Activated naive CD8-positive, alpha-beta T cell treated with anti-CD3 and anti-CD28 coated beads for 36 hours (primary cell): ENCODE measurements around the gene TSC1. TPM values are rescaled to one million over a fixed set of nuclear protein-coding genes. Genes with fewer than 3 reads are reported as not detected.
A peak's percentile ranks its signal among the peaks of the same experiment; 100 is the strongest.

Experiments used
- DNase-seq: peaks from one replicate; pipeline ENCODE4 v3.0.0; 2021
- H3K27ac Mint-ChIP-seq: one replicate; pipeline ENCODE4 v1.8.0; 2022; ENCODE audit warnings: mild to moderate bottlenecking, moderate library complexity, mixed read lengths
- H3K27me3 Mint-ChIP-seq: one replicate; pipeline ENCODE4 v1.8.0; 2022; ENCODE audit warnings: mild to moderate bottlenecking, mixed read lengths
- H3K36me3 Mint-ChIP-seq: one replicate; pipeline ENCODE4 v1.8.0; 2021; ENCODE audit warnings: mild to moderate bottlenecking, mixed read lengths
- H3K4me1 Mint-ChIP-seq: one replicate; pipeline ENCODE4 v1.8.0; 2021; ENCODE audit warnings: mixed read lengths
- H3K4me3 Mint-ChIP-seq: one replicate; pipeline ENCODE4 v1.8.0; 2022; ENCODE audit warnings: mild to moderate bottlenecking, moderate library complexity, mixed read lengths
- H3K9me3 Mint-ChIP-seq: one replicate; pipeline ENCODE4 v1.8.0; 2022; ENCODE audit warnings: mixed read lengths
- total RNA-seq, 2 experiments: library from RNA; stranded (reverse); gene quantifications; one replicate each; pipeline ENCODE4 v1.2.3, GENCODE V29; 2021

Gene TSC1
- total RNA-seq, 2 experiments from 2014 or later: 23.6 to 28.5 TPM

DNA sequence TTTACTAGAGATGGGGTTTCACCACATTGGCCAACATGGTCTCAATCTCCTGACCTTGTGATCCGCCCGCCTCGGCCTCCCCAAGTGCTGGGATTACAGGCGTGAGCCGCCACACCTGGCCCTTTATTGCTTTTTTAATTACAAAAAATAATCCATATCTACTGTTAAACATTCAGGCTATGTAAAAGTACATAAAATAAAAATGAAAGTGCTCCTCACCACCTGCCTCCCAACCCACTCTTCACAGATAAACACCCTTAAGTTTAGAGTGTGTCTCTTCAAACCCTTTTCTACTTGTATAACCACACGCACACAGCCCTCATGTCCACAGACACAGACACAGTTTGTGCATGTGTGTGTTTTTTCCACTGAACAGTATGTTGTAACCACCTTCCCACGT, 16.7 kb downstream of the TSC1 start:
- no peaks in the 10 kb centered on the region for H3K9me3 Mint-ChIP-seq
- peaks cover 8% of the 10 kb centered on the region for H3K36me3 Mint-ChIP-seq
- H3K4me1 Mint-ChIP-seq: peaks cover 2% of the 10 kb centered on the region
- H3K27me3 Mint-ChIP-seq: no peaks in the 10 kb centered on the region
- no peak overlapping the region for H3K4me3 Mint-ChIP-seq
- DNase-seq: no peak
- no peak overlapping the region for H3K27ac Mint-ChIP-seq

DNA sequence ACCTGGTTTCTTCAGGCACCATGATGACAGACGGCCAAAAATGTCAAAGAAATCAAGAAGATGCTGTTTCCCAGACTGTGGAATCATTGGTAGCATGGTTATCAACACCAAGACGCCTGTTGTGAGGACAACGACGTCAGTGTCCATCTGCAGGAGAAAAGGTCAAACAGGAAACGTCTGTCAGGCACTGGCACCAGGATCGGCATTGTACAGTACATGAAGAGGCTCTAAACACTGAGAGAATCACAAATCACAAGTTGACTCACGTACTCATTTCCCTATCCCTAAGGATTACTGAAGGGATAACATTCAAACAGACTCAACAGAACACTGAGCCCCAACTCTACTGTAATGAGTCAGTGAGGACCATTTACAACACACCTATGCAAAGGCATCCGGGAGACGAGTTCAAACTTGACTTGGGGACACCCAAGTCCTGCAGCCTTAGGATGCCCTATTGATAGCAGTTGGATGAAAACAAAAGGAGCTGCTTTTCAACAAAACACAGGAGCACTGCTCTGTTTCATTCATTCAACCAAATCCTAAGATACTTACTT, 21.0 kb downstream of the TSC1 start:
- H3K4me1 Mint-ChIP-seq: no peaks in the 10 kb centered on the region
- DNase-seq: no peak
- no peak overlapping the region for H3K4me3 Mint-ChIP-seq
- no peaks in the 10 kb centered on the region for H3K9me3 Mint-ChIP-seq
- no peak overlapping the region for H3K27ac Mint-ChIP-seq
- peaks cover 6% of the 10 kb centered on the region for H3K36me3 Mint-ChIP-seq
- no peaks in the 10 kb centered on the region for H3K27me3 Mint-ChIP-seq

DNA sequence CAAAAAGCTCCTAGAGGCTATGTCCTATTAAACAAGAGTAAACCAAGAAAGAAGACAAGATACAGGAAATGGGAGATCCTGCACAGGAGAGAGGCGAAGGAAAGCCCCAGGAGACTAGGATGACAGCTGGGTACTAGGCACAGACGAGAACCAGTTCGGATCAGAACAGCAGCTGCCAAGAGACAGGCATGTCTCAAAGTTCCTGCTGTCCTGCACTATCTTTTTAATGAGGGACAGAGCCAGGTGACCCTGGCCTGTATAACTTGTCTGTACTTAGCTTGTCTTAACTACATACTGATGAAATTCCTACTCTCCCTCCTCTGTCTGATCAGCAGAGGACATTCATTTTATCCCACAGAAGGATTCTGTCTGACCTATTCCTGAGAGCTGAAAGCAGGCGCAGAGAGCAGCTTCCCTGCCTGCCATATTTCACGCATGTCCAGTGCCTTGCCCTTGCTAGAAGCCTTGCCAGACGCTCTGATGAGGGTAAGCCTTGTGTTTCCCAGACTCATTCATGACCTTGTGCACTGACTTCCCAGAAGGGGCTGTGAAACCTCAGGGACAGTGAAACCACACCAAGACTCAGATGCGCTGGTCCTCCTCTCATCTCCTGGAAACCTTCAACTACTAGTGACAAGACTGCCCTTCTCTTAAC, 24.7 kb downstream of the TSC1 start:
- Mint-ChIP-seq H3K9me3 (no peaks in the 10 kb centered on the region), H3K27ac (no peak overlapping the region), H3K27me3 (no peaks in the 10 kb centered on the region), H3K4me3 (no peak overlapping the region), H3K36me3 (peaks cover 16% of the 10 kb centered on the region), H3K4me1 (no peaks in the 10 kb centered on the region)
- no peak for DNase-seq

DNA sequence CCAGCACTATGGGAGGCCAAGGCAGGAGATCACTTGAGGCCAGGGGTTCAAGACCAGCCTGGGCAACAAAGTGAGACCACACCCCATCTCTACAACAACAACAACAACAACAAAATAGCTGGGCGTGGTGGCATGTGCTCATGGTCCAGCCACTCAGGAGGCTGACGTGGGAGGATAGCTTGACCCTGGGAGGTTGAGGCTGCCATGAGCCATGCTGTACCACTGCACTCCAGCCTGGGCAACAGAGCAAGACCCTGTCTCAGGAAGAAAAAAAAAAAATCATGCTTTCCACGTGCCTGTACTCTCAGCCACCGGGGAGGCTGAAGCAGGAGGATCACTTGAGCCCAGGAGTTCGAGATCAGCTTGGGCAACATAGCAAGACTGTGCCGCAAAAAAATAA, 29.5 kb downstream of the TSC1 start:
- H3K27ac Mint-ChIP-seq: no peak overlapping the region
- H3K27me3 Mint-ChIP-seq: no peaks in the 10 kb centered on the region
- DNase-seq: no peak
- H3K4me3 Mint-ChIP-seq: no peak overlapping the region
- no peaks in the 10 kb centered on the region for H3K9me3 Mint-ChIP-seq
- peaks cover 21% of the 10 kb centered on the region for H3K36me3 Mint-ChIP-seq
- H3K4me1 Mint-ChIP-seq: no peaks in the 10 kb centered on the region

DNA sequence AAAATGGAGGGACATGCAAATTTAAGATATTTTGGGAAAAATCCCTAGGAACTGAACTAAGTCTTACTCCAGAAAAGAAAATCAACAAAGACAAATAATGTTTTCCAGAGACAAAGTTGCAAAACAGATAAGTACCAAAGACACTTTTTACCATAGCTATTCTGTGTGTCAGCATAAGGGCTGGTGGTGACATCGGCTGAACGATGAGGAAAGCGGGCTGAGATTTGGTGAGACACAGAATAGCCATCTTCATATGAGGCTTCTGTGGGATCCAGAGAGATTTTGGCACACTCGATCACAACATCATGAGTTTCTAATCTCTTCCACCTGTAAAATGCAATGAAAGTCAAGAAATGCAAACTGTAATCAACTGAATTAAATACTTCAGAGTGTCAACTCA, 32.3 kb downstream of the TSC1 start:
- Mint-ChIP-seq H3K27ac (no peak overlapping the region), H3K27me3 (no peaks in the 10 kb centered on the region), H3K4me1 (peaks cover 12% of the 10 kb centered on the region), H3K9me3 (no peaks in the 10 kb centered on the region), H3K36me3 (peaks cover 17% of the 10 kb centered on the region), H3K4me3 (no peak overlapping the region)
- DNase-seq: no peak

DNA sequence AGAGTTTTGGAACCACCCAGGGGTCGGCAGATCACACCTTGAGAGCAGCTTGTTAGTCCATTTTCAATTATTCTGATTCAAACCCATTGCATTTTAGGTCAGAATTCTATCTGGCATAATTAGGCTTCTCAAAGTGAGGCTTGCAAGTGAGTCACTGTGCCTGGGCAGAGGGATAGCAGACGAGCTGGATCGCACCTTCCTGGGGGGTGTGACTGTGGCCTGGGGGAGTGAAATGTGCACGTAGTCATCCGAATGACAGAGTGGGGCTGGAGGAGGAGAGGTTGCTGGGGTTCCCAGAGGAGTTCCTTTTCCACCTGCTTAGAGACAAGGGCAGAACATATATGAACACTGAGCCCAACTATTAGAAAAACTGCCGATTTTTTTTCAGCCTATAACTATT, 34.0 kb downstream of the TSC1 start:
- no peaks in the 10 kb centered on the region for H3K27me3 Mint-ChIP-seq
- H3K4me3 Mint-ChIP-seq: no peak overlapping the region
- DNase-seq: no peak
- no peak overlapping the region for H3K27ac Mint-ChIP-seq
- no peaks in the 10 kb centered on the region for H3K9me3 Mint-ChIP-seq
- peaks cover 12% of the 10 kb centered on the region for H3K4me1 Mint-ChIP-seq
- peaks cover 11% of the 10 kb centered on the region for H3K36me3 Mint-ChIP-seq

DNA sequence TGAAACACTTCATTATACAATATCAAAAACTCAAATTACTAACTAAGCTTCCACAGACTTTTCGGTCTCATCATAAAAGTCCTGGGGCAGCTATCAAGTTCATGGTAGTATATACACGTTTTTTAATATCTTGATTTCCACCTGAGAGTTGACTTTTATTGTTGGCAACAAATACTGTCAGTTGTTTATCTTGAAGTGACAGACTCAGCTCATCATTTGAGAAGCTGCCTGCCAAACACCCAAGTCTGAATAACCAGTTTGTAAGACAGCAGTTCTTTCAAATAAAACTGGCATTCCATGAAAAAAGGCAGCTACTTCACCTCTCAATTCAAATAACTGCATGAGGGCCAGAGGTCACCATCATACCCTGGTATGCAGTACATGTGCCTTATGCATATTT, 35.1 kb downstream of the TSC1 start:
- Mint-ChIP-seq H3K9me3 (no peaks in the 10 kb centered on the region), H3K4me3 (no peak overlapping the region), H3K27ac (no peak overlapping the region), H3K4me1 (peaks cover 12% of the 10 kb centered on the region), H3K36me3 (peaks cover 11% of the 10 kb centered on the region), H3K27me3 (no peaks in the 10 kb centered on the region)
- DNase-seq: no peak

DNA sequence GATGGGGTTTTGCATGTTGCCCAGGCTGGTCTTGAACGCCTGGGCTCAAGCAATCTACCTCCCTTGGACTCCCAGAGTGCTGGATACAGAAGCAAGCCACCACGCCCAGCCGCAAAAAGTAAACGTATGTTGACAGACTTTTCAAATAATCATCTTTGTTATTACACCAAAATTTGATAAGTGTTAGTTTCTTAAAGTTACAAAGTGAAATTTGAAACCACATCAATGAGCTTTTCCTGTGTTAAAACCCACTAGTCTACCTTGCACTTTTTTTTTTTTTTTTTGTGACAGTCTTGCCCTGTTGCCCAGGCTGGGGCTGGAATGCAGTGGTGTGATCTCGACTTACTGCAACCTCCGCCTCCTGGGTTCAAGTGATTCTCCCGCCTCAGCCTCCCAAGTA, 35.8 kb downstream of the TSC1 start:
- H3K4me1 Mint-ChIP-seq: peaks cover 12% of the 10 kb centered on the region
- no peaks in the 10 kb centered on the region for H3K9me3 Mint-ChIP-seq
- H3K4me3 Mint-ChIP-seq: no peak overlapping the region
- H3K27ac Mint-ChIP-seq: no peak overlapping the region
- H3K27me3 Mint-ChIP-seq: no peaks in the 10 kb centered on the region
- H3K36me3 Mint-ChIP-seq: peaks cover 11% of the 10 kb centered on the region
- no peak for DNase-seq

DNA sequence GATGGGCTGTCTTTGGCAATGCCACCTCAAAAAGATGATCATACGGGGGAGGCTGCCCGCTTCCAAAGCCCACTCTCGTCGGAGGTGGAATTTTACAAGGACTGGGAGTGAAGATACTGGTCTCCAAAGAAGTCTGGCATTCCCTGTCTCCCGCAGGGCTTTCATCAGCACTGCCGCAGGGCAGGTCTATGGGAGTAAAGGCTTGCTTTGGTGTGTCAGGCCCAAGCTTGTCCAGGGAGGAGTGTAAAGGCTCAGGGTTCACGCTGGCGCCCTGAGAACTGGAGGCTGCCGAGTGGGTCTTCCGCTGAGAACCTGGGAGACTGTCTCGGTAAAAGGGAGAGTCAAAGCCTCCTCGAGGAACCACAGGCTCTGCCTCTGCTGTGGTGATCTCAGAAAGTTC, 38.7 kb downstream of the TSC1 start:
- DNase-seq: no peak
- peaks cover 4% of the 10 kb centered on the region for H3K36me3 Mint-ChIP-seq
- peaks cover 20% of the 10 kb centered on the region for H3K4me1 Mint-ChIP-seq
- no peak overlapping the region for H3K4me3 Mint-ChIP-seq
- no peak overlapping the region for H3K27ac Mint-ChIP-seq
- no peaks in the 10 kb centered on the region for H3K27me3 Mint-ChIP-seq
- H3K9me3 Mint-ChIP-seq: no peaks in the 10 kb centered on the region

DNA sequence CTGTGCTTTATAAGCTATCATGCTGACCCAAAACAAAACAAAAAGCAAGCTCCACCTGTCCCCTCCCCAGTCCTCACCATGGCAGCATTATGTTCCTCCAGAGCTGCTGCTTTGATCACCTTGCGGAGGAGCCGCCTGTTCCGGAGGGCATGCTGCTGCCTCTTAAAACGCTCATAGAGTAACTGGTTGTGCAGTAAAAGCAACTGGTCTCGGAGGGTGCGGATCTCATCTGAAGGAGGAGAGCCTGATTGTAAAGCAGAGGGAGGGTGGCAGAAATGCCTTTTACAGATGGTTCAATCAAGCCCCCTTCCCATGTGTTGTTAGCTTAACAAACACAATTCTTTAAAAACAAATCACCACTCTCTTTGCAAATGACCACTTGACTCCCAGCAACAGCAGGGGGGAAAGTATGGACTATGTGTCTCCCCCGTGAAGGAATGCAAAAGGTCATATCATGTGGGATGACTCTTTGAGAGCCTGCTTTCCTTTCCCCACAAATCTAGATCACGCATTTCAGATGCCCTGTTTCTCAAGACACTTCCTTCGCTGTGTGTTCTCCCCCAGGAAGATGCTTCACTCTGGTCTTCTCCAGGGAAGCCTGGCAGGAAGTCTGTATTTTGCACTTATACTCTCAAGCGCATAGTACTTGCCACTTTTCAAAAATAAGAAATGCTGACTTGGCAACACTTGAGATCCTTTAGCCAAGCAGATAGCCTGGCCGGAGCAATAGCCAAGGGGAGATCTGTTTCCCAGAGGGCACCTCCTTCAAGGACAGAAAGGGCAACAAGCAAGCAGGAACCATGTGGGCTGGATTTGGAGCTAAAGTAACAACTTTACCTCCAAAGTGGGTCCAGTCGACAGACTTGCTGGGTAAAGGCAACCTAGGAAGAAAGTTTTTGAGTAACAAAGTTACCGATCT, 40.6 kb downstream of the TSC1 start:
- no peak for DNase-seq
- no peaks in the 10 kb centered on the region for H3K9me3 Mint-ChIP-seq
- peaks cover 2% of the 10 kb centered on the region for H3K36me3 Mint-ChIP-seq
- no peaks in the 10 kb centered on the region for H3K27me3 Mint-ChIP-seq
- H3K4me3 Mint-ChIP-seq: no peak overlapping the region
- H3K4me1 Mint-ChIP-seq: peaks cover 15% of the 10 kb centered on the region
- H3K27ac Mint-ChIP-seq: no peak overlapping the region

DNA sequence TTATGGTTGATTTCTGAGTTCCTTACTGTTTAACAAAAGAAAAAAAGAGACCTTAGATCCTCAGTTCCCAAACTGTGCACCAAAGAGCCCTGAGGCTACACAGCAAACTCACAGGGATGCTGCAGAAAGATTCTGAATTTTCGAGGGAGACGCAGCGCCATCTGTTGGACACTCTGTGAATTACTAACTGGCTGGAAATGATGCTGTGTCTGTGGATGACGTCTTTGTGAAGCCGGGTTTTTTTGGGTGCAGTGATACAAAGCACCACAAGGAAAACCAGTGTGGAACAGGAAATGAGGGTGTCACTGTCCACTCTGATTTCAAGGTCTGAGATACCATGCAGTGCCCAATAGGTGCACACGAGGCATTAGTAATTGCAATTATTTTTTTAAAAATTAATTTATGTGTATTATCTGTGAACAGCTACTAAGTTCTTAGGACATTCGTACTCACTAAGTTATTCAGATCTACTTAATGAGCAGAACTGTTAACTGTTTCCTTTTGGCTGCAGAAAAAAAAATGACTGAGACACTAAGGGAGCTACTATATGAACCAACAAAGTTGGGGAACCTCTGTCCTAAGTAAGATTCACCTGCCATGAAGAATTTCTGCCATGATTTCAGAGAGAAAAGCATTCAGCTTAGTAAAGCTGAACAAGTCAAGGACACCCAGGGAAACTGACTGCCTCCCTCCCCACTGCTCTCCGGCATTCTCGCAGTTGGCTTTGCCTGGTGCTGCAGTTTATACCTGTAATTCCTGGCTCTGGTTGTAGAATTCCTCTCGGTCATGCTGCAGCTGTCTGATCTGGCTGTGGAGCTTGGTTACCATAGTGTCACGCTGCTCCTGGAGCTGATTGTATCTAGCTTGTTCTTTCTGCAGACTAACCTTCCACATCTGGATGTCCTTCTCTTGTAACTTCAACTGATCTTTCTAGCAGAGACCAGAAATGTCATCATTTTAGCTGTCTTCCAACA, 42.3 kb downstream of the TSC1 start:
- DNase-seq: peak; percentile 69
- no peaks in the 10 kb centered on the region for H3K27me3 Mint-ChIP-seq
- H3K27ac Mint-ChIP-seq: no peak overlapping the region
- peaks cover 9% of the 10 kb centered on the region for H3K4me1 Mint-ChIP-seq
- H3K36me3 Mint-ChIP-seq: peaks cover 2% of the 10 kb centered on the region
- H3K4me3 Mint-ChIP-seq: no peak overlapping the region
- H3K9me3 Mint-ChIP-seq: no peaks in the 10 kb centered on the region

DNA sequence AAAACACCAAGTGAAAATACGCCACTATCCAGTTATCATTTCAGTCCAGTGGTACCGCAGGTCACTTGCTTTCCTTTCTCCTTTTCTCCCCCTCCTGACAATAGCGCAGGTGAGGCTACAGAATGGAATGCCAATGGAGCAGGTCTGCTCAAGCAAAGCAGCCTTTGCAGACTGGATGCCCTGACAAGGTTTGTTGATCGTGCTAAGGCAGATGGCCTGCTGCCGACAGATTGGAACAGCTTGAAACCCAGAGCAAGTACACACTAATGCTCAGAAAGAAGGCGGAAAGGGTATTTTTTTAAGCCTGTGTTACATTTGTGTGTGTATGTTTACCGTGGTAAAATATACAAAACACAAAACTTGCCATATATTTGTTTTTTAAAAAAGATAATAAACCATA, 46.4 kb downstream of the TSC1 start:
- Mint-ChIP-seq H3K9me3 (no peaks in the 10 kb centered on the region), H3K27me3 (no peaks in the 10 kb centered on the region), H3K27ac (no peak overlapping the region), H3K4me3 (no peak overlapping the region), H3K36me3 (peaks cover 4% of the 10 kb centered on the region), H3K4me1 (peaks cover 9% of the 10 kb centered on the region)
- DNase-seq: no peak

DNA sequence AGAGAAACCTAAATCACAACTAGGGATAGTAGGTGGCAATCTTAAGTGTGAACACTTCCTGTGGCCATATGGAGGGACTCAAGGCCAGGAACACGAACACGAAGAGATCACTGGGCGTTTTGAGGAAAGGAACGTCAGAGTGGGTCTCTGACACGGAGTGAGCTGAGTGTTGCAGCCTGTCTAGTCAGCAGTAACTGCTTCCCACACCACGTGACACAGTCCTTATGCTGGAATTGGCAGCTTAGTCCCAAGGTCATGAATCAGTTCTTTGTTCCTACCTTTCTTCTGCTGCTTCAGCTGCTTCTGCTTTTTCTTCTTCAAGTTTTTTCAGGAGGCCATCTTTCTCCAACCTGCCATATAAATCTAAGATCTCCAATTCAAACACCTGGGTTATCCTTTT, 47.5 kb downstream of the TSC1 start:
- no peak for DNase-seq
- Mint-ChIP-seq H3K27ac (no peak overlapping the region), H3K27me3 (no peaks in the 10 kb centered on the region), H3K36me3 (peaks cover 4% of the 10 kb centered on the region), H3K9me3 (no peaks in the 10 kb centered on the region), H3K4me1 (peaks cover 7% of the 10 kb centered on the region), H3K4me3 (no peak overlapping the region)

DNA sequence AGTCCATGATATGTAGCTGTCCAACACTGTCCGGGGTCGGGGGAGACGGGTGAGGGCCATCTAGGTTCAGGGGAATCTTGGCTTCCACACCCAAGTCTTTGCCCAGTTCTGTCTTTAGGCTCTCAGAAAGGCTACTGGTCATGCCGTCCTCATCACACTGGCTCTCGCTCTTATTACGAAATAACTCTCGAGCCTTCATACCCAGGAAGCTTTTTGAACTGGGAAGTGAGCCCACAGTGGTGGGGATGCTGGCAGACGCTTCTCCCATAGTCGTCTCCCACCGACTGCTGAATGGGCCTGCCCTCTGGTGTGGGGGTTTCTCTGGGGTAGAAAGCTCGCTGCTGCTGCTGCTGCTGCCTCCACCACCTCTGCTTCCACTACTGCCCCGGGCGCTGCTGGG, 48.2 kb downstream of the TSC1 start:
- no peak for DNase-seq
- Mint-ChIP-seq H3K9me3 (no peaks in the 10 kb centered on the region), H3K4me1 (peaks cover 3% of the 10 kb centered on the region), H3K27me3 (no peaks in the 10 kb centered on the region), H3K36me3 (peaks cover 2% of the 10 kb centered on the region), H3K27ac (no peak overlapping the region), H3K4me3 (no peak overlapping the region)
